Thoracic aorta (tissue), 2 donors: Measurements from ENCODE around the gene LMNTD2. TPM values are rescaled to one million over a fixed set of nuclear protein-coding genes. Genes with fewer than 3 reads are reported as not detected.

ENCODE experiments used
- ATAC-seq: fragments of 150-250 bp; one replicate; pipeline ENCODE4 v1.8.0; 2017; ENCODE audit warnings: low read depth; ENCODE audit not compliant: insufficient number of reproducible peaks, low FRiP score
- DNase-seq: peaks from one replicate; pipeline ENCODE4 v3.0.0-alpha.2; 2020; ENCODE audit warnings: low spot score
- H3K27ac ChIP-seq, 2 donors: fragments of 200-600 bp; sonication (generic); 1 replicate in 1 of 2; 2 replicates in 1 of 2; pipeline ENCODE4 v1.5.1; 2016; ENCODE audit warnings: mild to moderate bottlenecking in 2 of 2, moderate library complexity in 2 of 2
- H3K27me3 ChIP-seq: fragments of 200-600 bp; sonication (generic); replicated peaks from 2 replicates; pipeline ENCODE4 v1.6.0; 2016; ENCODE audit warnings: mild to moderate bottlenecking; ENCODE audit not compliant: insufficient read depth
- H3K36me3 ChIP-seq: fragments of 200-600 bp; sonication (generic); one replicate; pipeline ENCODE4 v1.5.1; 2016
- H3K4me1 ChIP-seq, 2 donors: fragments of 200-600 bp; sonication (generic); 1 replicate in 1 of 2; 2 replicates in 1 of 2; pipeline versions ENCODE4 v1.5.1 to v1.6.0; 2016; ENCODE audit warnings: low read depth in 2 of 2, mild to moderate bottlenecking in 1 of 2; ENCODE audit not compliant: control insufficient read depth in 1 of 2
- H3K4me3 ChIP-seq: fragments of 200-600 bp; sonication (generic); 2 replicates; pipeline ENCODE4 v1.5.1; 2016; ENCODE audit warnings: mild to moderate bottlenecking
- H3K9me3 ChIP-seq: fragments of 200-600 bp; sonication (generic); 2 replicates; pipeline ENCODE4 v1.5.1; 2016
- total RNA-seq, 2 donors: library from RNA; depleted of rRNA; stranded (reverse); fragments of >200 nt; gene quantifications; one replicate each; pipeline versions ENCODE4 v1.1.0 to v1.2.3, GENCODE V29; 2016
- TF ChIP-seq, protein P1 (sequence below): fragments of 200-600 bp; sonication (generic); IDR thresholded peaks from one replicate; pipeline ENCODE4 v1.5.1; 2019; ENCODE audit warnings: antibody characterized with exemption

LMNTD2 gene
- total RNA-seq, 2 donors from 2014 or later, result 1.1 to 2.7 TPM

GRCh38 chr11:592918-593317 is 32.4 kb upstream of the LMNTD2 start:
- peaks cover 79% of the 10 kb centered on the region for H3K36me3 ChIP-seq
- ATAC-seq, result no peak

DNA sequence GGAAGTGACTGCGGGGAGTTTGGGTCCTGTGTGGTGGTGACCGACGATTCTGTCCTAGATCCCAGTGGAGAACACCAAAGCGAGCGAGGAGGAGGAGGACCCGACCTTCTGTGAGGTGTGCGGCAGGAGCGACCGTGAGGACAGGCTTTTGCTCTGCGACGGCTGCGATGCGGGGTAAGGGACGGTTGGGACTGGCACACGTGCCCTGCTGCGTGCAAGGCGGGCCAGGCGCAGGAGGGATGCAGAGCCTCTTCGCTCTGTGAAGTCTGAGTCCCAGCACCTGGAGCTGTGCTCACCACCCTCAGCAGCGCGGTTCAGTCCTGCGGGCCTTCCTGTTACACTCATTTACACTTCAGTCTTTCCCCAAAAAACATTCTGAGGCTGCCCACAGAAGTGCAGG is 32.0 kb upstream of the LMNTD2 start:
- TF ChIP-seq, protein P1, sequence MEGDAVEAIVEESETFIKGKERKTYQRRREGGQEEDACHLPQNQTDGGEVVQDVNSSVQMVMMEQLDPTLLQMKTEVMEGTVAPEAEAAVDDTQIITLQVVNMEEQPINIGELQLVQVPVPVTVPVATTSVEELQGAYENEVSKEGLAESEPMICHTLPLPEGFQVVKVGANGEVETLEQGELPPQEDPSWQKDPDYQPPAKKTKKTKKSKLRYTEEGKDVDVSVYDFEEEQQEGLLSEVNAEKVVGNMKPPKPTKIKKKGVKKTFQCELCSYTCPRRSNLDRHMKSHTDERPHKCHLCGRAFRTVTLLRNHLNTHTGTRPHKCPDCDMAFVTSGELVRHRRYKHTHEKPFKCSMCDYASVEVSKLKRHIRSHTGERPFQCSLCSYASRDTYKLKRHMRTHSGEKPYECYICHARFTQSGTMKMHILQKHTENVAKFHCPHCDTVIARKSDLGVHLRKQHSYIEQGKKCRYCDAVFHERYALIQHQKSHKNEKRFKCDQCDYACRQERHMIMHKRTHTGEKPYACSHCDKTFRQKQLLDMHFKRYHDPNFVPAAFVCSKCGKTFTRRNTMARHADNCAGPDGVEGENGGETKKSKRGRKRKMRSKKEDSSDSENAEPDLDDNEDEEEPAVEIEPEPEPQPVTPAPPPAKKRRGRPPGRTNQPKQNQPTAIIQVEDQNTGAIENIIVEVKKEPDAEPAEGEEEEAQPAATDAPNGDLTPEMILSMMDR, result no peak
- H3K36me3 ChIP-seq, result peaks cover 81% of the 10 kb centered on the region
- DNase-seq (no peak), ATAC-seq (no peak)
- no peaks in the 10 kb centered on the region for H3K4me1 ChIP-seq
- no peaks in the 10 kb centered on the region for H3K27me3 ChIP-seq
- no peaks in the 10 kb centered on the region for H3K9me3 ChIP-seq
- H3K27ac ChIP-seq, result no peak overlapping the region
- no peak overlapping the region for H3K4me3 ChIP-seq

More at GRCh38 chr11:592918-593317, 32.4 kb upstream of the LMNTD2 start:
- Histone ChIP-seq H3K4me1 (no peaks in the 10 kb centered on the region), H3K27ac (no peak overlapping the region), H3K9me3 (no peaks in the 10 kb centered on the region), H3K4me3 (no peak overlapping the region), H3K27me3 (no peaks in the 10 kb centered on the region)
- no peak for DNase-seq
- TF ChIP-seq, protein P1, result no peak

GRCh38 chr11:590997-591396 is 30.5 kb upstream of the LMNTD2 start:
- ATAC-seq (no peak), DNase-seq (no peak)
- TF ChIP-seq, protein P1, result no peak
- Histone ChIP-seq H3K9me3 (no peaks in the 10 kb centered on the region), H3K27ac (no peak overlapping the region), H3K4me1 (no peaks in the 10 kb centered on the region), H3K4me3 (no peak overlapping the region), H3K36me3 (peaks cover 82% of the 10 kb centered on the region), H3K27me3 (no peaks in the 10 kb centered on the region)

- ATAC-seq, result no peak
- H3K4me3 ChIP-seq, result no peak overlapping the region
- H3K4me1 ChIP-seq, result no peaks in the 10 kb centered on the region
- no peaks in the 10 kb centered on the region for H3K9me3 ChIP-seq
- TF ChIP-seq, protein P1, result no peak
- no peaks in the 10 kb centered on the region for H3K27me3 ChIP-seq
- no peak for DNase-seq
- H3K27ac ChIP-seq, result no peak overlapping the region
- peaks cover 80% of the 10 kb centered on the region for H3K36me3 ChIP-seq
These were observed 29.3 kb upstream of the LMNTD2 start for GRCh38 chr11:589798-590197.

DNA sequence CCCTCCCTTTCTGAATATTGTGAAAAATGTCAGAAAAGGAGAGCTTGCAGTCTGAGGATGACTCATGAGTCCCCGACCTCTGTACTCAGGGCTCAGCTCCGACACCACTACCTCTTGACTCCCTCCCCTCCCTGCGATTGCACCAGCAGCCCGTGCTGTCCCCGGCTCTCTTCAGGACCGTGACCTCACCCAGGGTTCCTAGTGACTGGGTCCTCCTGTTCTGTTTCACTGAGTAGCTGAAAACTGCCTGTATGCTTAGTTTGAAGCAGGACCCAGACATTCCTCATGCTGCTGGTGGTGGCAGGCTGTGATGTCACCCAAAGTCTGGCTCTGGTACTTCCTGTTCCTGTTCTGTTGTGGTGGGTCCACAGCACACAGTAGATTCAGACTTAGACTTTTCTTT is 27.4 kb upstream of the LMNTD2 start:
- Histone ChIP-seq H3K36me3 (peaks cover 77% of the 10 kb centered on the region), H3K27ac (peak overlapping the region in 1 of 2 donors; percentile 49), H3K27me3 (no peaks in the 10 kb centered on the region), H3K9me3 (no peaks in the 10 kb centered on the region), H3K4me3 (no peak overlapping the region), H3K4me1 (no peaks in the 10 kb centered on the region)
- DNase-seq, result no peak
- TF ChIP-seq, protein P1, result no peak
- ATAC-seq, result no peak
